HG02852 (cell line): ENCODE data around the gene CDH24.
A peak's percentile ranks its signal among the peaks of the same experiment; 100 is the strongest.

Experiments used
- ATAC-seq: cut with Tn5 transposase; IDR thresholded peaks from one replicate; pipeline ENCODE4 v1.9.1; 2021; ENCODE audit warnings: mild to moderate bottlenecking, moderate library complexity; ENCODE audit not compliant: unreplicated experiment

Gene CDH24

DNA sequence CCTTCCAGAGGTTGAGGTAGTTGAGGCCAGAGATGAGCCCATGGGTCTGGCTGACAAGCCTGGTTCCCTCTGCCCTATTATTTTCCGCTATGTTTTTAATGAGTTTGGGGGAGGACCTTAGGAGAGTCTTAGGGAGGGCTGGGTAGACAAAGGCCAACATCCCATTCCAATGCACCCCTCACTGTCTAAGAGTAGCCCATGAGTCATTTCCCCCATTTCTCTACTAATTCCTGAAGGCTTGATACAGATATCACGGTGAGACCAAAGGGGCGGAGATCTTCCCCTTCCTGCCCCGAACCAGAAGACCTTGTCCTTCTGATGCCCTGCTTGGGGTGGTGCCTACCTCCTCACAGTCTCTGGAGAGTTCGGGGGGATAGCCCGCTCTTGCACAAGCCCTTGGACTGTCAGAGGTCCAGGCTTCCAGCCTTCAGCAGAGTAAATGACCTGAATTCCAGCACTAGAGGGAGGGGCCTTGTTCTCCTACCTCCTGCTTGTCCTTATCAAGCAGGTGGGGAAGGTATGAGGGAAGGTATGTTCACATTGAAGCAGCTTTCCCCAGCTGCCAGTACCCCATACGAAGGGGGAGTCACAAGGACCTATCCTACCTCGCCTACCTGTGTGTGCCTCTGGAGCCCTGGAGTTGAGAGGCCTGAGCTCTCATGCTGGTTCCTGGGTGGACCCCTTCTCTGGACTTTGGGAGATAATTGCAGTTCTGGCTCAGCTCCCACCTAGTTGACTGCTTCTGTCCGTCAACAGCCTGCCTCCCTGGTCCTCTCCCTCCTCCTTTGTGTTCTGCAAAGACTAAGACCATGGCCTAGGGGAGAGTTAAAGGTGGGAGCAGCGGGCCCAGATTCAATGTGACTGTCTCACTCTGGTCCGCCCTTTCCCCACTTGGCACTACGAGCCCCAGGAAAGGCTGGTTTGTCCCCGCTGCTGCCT lies 11.6 kb downstream of the CDH24 start:
- no peak for ATAC-seq

GRCh38 chr14:23044840-23045239 lies 12.5 kb downstream of the CDH24 start:
- ATAC-seq: no peak

GRCh38 chr14:23043754-23044153 lies 13.6 kb downstream of the CDH24 start:
- ATAC-seq: no peak

DNA sequence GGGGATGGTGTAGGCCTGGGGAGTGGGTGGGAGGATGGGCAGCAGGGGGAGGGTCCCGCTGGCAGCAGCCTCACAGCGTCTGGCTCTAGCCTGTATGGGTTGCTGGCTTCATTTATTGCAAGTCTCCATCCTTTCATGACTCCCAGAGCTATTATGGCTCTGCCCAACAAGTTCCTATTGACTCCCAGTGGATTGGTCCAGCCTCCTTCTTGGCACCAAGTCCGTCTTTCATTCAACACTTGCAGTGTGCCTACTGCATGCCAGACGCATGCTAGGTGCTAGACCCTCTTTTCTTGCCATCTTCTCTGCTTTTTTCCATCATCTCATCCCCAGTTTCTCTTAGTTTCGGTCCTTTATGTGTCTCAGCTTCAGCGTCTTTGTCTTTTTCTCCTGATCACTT lies 14.2 kb downstream of the CDH24 start:
- ATAC-seq: no peak

- no peak for ATAC-seq
These were observed 15.0 kb downstream of the CDH24 start, which contains the start of gene PSMB11 for GRCh38 chr14:23042162-23042965. Gene PSMB11, plus strand, starts transcription at chr14:23042212. Its CDS starts 14 bp downstream, at chr14:23042226.

- no peak for ATAC-seq
These were observed 15.6 kb downstream of the CDH24 start for GRCh38 chr14:23041729-23042128.

DNA sequence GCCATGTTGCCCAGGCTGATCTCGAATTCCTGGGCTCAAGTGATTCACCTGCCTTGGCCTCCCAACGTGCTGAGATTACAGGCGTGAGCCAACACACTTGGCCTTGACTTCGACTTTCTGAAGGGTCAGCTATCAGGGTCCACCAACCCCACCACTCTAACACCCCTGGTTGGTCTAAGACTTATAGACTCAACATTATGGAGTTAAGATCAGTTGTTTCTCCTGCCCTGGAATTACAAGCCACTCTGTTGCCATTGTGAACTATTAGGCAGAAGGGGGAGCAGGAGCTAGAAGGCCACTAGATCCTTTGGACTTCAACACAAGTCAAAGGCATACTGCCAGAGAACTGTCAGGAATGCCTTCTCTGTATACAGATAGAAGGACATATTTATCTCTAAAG lies 17.2 kb downstream of the CDH24 start:
- ATAC-seq: no peak

GRCh38 chr14:23035303-23036144 lies 21.8 kb downstream of the CDH24 start:
- no peak for ATAC-seq

- ATAC-seq: peak; percentile 96
These were observed 22.6 kb downstream of the CDH24 start, which contains the start of gene PSMB5 for GRCh38 chr14:23034498-23035302. Gene PSMB5, minus strand, starts transcription at chr14:23034900. Its CDS starts 19 bp downstream, at chr14:23034881.

- ATAC-seq: no peak
These were observed 23.4 kb downstream of the CDH24 start for GRCh38 chr14:23033801-23034497.

GRCh38 chr14:23033251-23033727 lies 24.0 kb downstream of the CDH24 start:
- no peak for ATAC-seq

- ATAC-seq: no peak
These were observed 26.4 kb downstream of the CDH24 start for GRCh38 chr14:23030936-23031335.

DNA sequence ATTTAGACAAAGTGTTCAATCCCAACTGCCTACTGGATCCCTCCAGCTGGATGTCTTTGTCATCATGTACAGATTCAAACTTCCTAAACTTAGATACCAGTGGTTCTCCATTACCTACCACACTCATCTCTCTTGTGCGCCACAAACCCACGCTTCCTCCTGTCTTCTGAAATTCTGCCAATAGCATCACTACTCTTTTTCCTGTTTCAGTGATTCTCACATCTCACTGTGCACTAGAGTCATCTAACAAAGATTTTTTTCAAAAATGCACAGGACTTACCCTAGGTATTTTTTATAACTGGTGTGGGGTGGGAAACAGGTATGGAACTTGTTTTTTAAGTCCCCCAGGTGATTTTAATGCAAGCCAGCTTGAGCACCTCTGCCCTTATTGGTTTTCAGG lies 28.5 kb downstream of the CDH24 start:
- no peak for ATAC-seq

DNA sequence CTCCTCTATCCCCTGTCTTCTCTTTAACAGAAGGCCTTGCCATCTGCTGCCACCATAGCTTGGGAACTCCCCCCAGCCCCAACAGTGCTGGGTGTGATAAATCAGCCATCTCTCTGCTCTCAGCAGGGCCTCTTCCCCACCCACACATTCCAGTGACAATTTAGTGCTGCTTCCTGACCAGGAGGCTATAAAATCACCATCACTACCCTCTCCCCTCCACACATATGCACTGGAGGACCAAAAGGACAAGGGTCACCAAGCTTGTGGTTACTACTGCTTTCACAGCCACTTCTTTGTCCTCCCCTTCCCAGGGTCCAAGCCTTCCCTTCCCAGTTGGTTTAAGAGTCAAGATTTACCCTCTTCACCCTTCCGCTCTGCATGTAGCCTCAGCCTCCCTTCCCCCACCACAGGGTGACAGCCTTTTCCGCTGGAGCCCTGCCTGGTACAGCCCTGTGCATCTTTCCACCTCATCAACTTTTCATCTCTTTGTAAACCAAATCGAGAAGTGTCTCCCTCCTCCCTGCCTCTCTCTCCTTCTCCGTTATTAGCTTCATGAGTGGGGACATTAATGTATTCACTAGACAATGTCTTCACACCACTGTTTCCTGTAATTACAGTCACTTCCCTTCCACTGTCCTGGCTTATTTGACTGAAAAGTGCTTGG lies 32.0 kb downstream of the CDH24 start:
- no peak for ATAC-seq

GRCh38 chr14:23024612-23025075 lies 32.7 kb downstream of the CDH24 start:
- no peak for ATAC-seq

DNA sequence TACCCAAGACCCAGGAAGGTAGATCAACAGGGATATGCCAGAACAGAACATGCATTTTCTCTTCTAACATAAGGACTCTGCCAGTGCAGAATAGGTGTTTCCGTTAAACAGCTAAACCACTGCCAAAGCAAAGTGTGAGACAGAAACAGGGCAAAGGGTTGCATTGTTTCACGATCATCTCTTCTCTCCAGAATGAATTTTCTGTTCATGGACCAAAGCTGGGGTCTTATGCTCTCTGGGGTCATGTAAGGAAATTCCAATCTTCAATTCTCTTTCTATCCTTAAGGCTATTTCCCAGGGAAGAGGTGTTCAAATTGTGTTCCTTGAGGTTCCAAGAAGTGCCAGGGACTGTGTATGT lies 33.5 kb downstream of the CDH24 start:
- ATAC-seq: no peak

DNA sequence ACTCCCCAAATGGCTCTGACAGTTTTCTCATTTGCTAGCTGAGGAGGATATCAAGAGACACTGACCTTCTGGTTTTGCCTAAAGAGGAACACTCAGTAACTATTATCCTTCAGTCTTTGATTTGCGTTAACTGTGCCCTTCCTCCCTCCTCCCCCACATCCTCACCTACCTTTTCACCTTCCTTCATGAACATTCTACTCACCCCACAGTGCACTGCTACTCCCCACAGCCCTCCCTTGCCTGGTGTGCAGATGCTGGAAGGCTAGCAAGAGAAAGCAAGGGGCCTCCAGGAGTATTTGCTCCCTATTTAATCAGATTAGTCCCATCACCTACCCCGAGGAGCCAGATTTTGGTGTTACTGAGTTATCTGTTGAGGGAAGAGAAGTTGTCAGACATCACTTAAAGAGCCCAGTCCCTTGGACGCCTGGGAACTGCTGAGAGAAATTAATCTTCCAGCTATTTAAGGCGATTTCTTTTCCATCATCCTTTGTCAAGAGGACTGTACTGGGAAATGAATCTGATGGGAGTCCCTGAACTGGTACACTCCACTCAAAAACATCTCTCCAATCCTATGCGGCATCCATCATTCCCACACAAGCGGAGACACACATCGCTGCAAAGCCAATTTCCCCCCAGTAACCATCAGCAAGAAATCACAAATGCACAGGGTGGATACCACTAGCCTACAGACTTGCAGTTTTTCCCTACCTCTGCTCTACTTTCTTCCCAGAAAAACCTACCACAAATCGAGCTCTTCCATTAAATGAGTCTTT lies 34.1 kb downstream of the CDH24 start:
- ATAC-seq: no peak

DNA sequence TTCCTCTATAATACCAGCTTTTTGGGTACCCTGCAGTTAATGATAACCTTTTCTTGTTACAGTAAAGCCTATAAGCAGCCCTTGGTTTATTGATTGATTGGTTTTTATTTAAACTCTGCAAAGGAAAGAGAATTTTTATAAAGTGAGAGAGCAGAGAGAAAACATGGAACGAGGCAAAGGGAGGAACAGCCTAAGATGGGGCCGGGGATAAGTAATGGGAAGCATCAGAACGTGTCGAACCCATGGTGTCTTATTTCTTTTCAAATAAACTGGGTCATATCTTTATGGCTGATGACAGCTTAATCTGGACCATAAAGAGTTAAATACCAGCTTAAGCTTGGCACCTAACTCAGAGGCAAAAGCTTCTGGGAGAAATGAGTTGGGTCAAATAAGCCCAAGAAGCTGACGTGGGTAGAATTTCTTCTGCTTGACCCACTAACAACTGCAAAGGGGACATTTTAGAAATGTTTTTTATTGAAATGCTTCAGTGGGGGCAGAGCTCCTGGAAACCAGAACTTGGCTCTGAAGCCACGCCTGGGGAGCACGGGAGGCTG lies 35.4 kb downstream of the CDH24 start:
- no peak for ATAC-seq
